Stomach (tissue), 9 donors: ENCODE measurements around the gene NOXRED1. TPM values are rescaled to one million over a fixed set of nuclear protein-coding genes. Genes with fewer than 3 reads are reported as not detected.

Experiments used
- DNase-seq, 2 donors: peaks; one replicate each; pipeline versions ENCODE4 v3.0.0 to v3.0.0-alpha.2; 2013 to 2019
- H3K27ac ChIP-seq, 5 donors: fragments of 200-600 bp in 4 of 5; sonication (generic) in 4 of 5; one replicate each; pipeline ENCODE4 v1.5.1; 2013 to 2019; ENCODE audit warnings: mild to moderate bottlenecking in 1 of 5, moderate library complexity in 1 of 5
- H3K27me3 ChIP-seq, 3 donors: fragments of 200-600 bp; sonication (generic); one replicate each; pipeline ENCODE4 v1.5.1; 2017 to 2019; ENCODE audit warnings: mixed run types in 1 of 3
- H3K36me3 ChIP-seq, 4 donors: fragments of 200-600 bp; sonication (generic); 1 replicate in 3 of 4; 2 replicates in 1 of 4; pipeline ENCODE4 v1.5.1; 2016 to 2019
- H3K4me1 ChIP-seq, 4 donors: fragments of 200-600 bp; sonication (generic); one replicate each; pipeline ENCODE4 v1.5.1; 2016 to 2019
- H3K4me3 ChIP-seq, 4 donors: fragments of 200-600 bp; sonication (generic) in 3 of 4; one replicate each; pipeline ENCODE4 v1.5.1; 2016 to 2019; ENCODE audit warnings: mild to moderate bottlenecking in 1 of 4
- H3K9me3 ChIP-seq, 4 donors: fragments of 200-600 bp; sonication (generic); one replicate each; pipeline ENCODE4 v1.5.1; 2016 to 2019
- CTCF ChIP-seq, 7 experiments: fragments of 450-650 bp in 4 of 7; fragments of 200-600 bp in 3 of 7; sonication (generic) in 3 of 7; IDR thresholded peaks; one replicate each; pipeline ENCODE4 v1.5.1; 2016 to 2019; ENCODE audit warnings: antibody characterized with exemption in 7 of 7, control low read depth in 2 of 7, mild to moderate bottlenecking in 1 of 7
- EP300 ChIP-seq: sonication (generic); formaldehyde crosslinking; IDR thresholded peaks from one replicate; pipeline ENCODE4 v1.6.1; 2017; ENCODE audit warnings: antibody characterized with exemption
- POLR2A ChIP-seq, 4 donors: fragments of 450-650 bp; IDR thresholded peaks; one replicate each; pipeline ENCODE4 v1.6.1; 2016; ENCODE audit warnings: antibody characterized with exemption in 4 of 4, control low read depth in 2 of 4, mild to moderate bottlenecking in 1 of 4, moderate library complexity in 1 of 4
- POLR2AphosphoS5 ChIP-seq, 3 donors: sonication (generic); formaldehyde crosslinking; IDR thresholded peaks; one replicate each; pipeline ENCODE4 v1.6.1; 2016; ENCODE audit warnings: antibody characterized with exemption in 3 of 3
- WGBS, 5 donors: extraction: QIAGEN DNeasy Blood & Tissue Kit in 3 of 5; methylation state at CpG; one replicate each; pipeline versions ENCODE4 v1.1.5 to v1.1.7; 2013 to 2018; 5-methylcytosine and 5-hydroxymethylcytosine counted together
- intact Hi-C: fragments of 100-400 bp; cut with DNase I; formaldehyde crosslinking; loops from one replicate; pipeline ENCODE4 v1.15.1; 2023; ENCODE audit warnings: low total_unique reads
- polyA plus RNA-seq, 3 donors: library from polyadenylated mRNA; stranded (reverse); fragments of 200-250 nt; gene quantifications; one replicate each; pipeline ENCODE4 v1.2.3, GENCODE V29; 2013
- small RNA-seq, 4 donors: library from RNA; depleted of rRNA; stranded (forward); fragments of <200 nt; gene quantifications; one replicate each; pipeline ENCODE3, GENCODE V24; 2016
- total RNA-seq, 5 donors: library from RNA; depleted of rRNA; stranded (reverse); fragments of >200 nt; gene quantifications; one replicate each; pipeline versions ENCODE4 v1.1.0 to v1.2.3, GENCODE V29; 2014 to 2016
- donor health status: healthy with polysubstance abuse.
- donor health status: Bipolar disorder and iron deficiency.
- donor health status: healthy.

NOXRED1 gene
- total and polyA plus RNA-seq, 8 donors = 0.08 to 0.46 (median 0.18) TPM; not detected in 5

DNA sequence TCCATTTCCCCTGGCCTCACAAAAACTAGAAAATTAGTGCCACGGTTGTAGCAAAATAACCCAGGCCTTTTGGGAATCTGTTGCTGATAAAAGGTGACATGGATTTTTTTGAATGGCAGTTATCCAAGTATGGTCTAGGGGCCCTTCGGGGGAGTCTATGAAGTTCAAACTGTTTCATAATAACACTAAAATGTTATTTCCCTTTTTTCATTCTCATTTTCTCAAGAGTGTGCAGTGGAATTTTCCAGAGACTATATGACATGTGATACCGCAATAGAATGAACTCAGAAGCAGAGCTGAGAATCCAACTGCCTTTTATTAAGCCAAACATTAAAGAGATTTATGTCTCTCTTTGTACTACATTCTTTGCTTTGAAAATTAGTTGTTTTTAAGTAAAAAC lies 75.6 kb downstream of the NOXRED1 start:
- TF ChIP-seq CTCF (IDR thresholded peaks at IDR 0.05) (no peak), POLR2AphosphoS5 (IDR thresholded peaks at IDR 0.05) (no peak), POLR2A (IDR thresholded peaks at IDR 0.05) (no peak), EP300 (no peak)
- Histone ChIP-seq H3K27me3 (no peaks in the 10 kb centered on the region), H3K4me3 (no peak overlapping the region), H3K36me3 (peaks cover 0 to 37% (median 35%) of the 10 kb centered on the region in 4 donors), H3K9me3 (no peaks in the 10 kb centered on the region), H3K4me1 (no peaks in the 10 kb centered on the region), H3K27ac (no peak overlapping the region)
- no peak for DNase-seq
- intact Hi-C loops = no loop called here
- 77 to 89% (median 81%) methylated on average over 3 of the region's 3 CpGs for WGBS, 5 donors

GRCh38 chr14:77346495-77346894 lies 76.8 kb downstream of the NOXRED1 start:
- no peaks in the 10 kb centered on the region for H3K9me3 ChIP-seq
- TF ChIP-seq POLR2AphosphoS5 (IDR thresholded peaks at IDR 0.05) (no peak), CTCF (IDR thresholded peaks at IDR 0.05) (no peak), POLR2A (IDR thresholded peaks at IDR 0.05) (no peak), EP300 (no peak)
- peaks cover 5 to 50% (median 47%) of the 10 kb centered on the region in 4 donors for H3K36me3 ChIP-seq
- intact Hi-C loops = no loop called here
- no peaks in the 10 kb centered on the region for H3K4me1 ChIP-seq
- 76 to 93% (median 82%) methylated on average over 2 of the region's 2 CpGs for WGBS, 5 donors
- no peak overlapping the region for H3K4me3 ChIP-seq
- DNase-seq = no peak
- no peak overlapping the region for H3K27ac ChIP-seq
- H3K27me3 ChIP-seq = no peaks in the 10 kb centered on the region

- no peak for DNase-seq
- Histone ChIP-seq H3K27me3 (no peaks in the 10 kb centered on the region), H3K36me3 (peaks cover 9 to 54% (median 50%) of the 10 kb centered on the region in 4 donors), H3K4me3 (no peak overlapping the region), H3K4me1 (no peaks in the 10 kb centered on the region), H3K9me3 (no peaks in the 10 kb centered on the region), H3K27ac (no peak overlapping the region)
- TF ChIP-seq CTCF (IDR thresholded peaks at IDR 0.05) (no peak), POLR2A (IDR thresholded peaks at IDR 0.05) (no peak), POLR2AphosphoS5 (IDR thresholded peaks at IDR 0.05) (no peak), EP300 (no peak)
- intact Hi-C loops = no loop called here
- WGBS, 5 donors = 80 to 83% (median 83%) methylated on average over 3 of the region's 3 CpGs
These were observed 78.8 kb downstream of the NOXRED1 start for GRCh38 chr14:77344377-77344996.

Small RNA genes lying within 50 kb of the gene (small RNA-seq; reads per million reads assigned to genes)
- 0 reads per million in 4 donors for gene RF00404

Other genes starting within 250 kb of the NOXRED1 start
- gene TMEM63C, start 241.7 kb downstream of the NOXRED1 start, total RNA-seq = 1 to 10 TPM in 2 of 5 donors, under 1 TPM in 2, not detected in 1; 0.14 to 8.8 (median 2.7) TPM
- 1 to 10 TPM in 1 of 3 donors, under 1 TPM in 1, not detected in 1; 0.31 to 2.1 TPM for gene TMEM63C, start 241.7 kb downstream of the NOXRED1 start, polyA plus RNA-seq
- gene NGB, start 152.3 kb downstream of the NOXRED1 start, total RNA-seq = 10 to 100 TPM in 1 of 5 donors, 1 to 10 TPM in 2, under 1 TPM in 1, not detected in 1; 0.18 to 47.2 (median 5.6) TPM
- gene NGB, start 152.3 kb downstream of the NOXRED1 start, polyA plus RNA-seq = under 1 TPM in 1 of 3 donors, not detected in 2; 0.53 TPM
- 10 to 100 TPM in 4 of 5 donors, 1 to 10 TPM in 1; 8.3 to 33.8 (median 17.9) TPM for gene POMT2, start 102.6 kb downstream of the NOXRED1 start, total RNA-seq
- gene POMT2, start 102.6 kb downstream of the NOXRED1 start, polyA plus RNA-seq = 10 to 100 TPM in 1 of 3 donors, 1 to 10 TPM in 2; 7.3 to 12.1 (median 8.3) TPM
- 10 to 100 TPM in 3 of 5 donors, 1 to 10 TPM in 2; 5.8 to 30.9 (median 10.7) TPM for gene GSTZ1, start 102.5 kb downstream of the NOXRED1 start, total RNA-seq
- 10 to 100 TPM; 25.2 to 39.2 (median 28.6) TPM for gene GSTZ1, start 102.5 kb downstream of the NOXRED1 start, polyA plus RNA-seq
- gene TMED8, start 46.4 kb downstream of the NOXRED1 start, total RNA-seq = 10 to 100 TPM in 2 of 5 donors, 1 to 10 TPM in 3; 1.7 to 15.8 (median 9.1) TPM
- gene TMED8, start 46.4 kb downstream of the NOXRED1 start, polyA plus RNA-seq = 1 to 10 TPM; 2.7 to 5.3 (median 4.3) TPM
- 1 to 10 TPM in 1 of 5 donors, under 1 TPM in 2, not detected in 2; under 0.01 to 1.4 (median 0.73) TPM for gene SAMD15, start 46.1 kb downstream of the NOXRED1 start, total RNA-seq
- under 1 TPM; 0.10 to 0.87 (median 0.31) TPM for gene SAMD15, start 46.1 kb downstream of the NOXRED1 start, polyA plus RNA-seq
- 10 to 100 TPM in 4 of 5 donors, 1 to 10 TPM in 1; 7.2 to 53.1 (median 20.2) TPM for gene VIPAS39, start 34.1 kb upstream of the NOXRED1 start, total RNA-seq
- 10 to 100 TPM in 1 of 3 donors, 1 to 10 TPM in 2; 6.3 to 11.0 (median 9.3) TPM for gene VIPAS39, start 34.1 kb upstream of the NOXRED1 start, polyA plus RNA-seq
- gene AHSA1, start 34.6 kb upstream of the NOXRED1 start, total RNA-seq = 100 to 1,000 TPM in 1 of 5 donors, 10 to 100 TPM in 4; 47.2 to 109 (median 76.4) TPM
- 10 to 100 TPM; 73.7 to 95.3 (median 78.5) TPM for gene AHSA1, start 34.6 kb upstream of the NOXRED1 start, polyA plus RNA-seq
- gene ISM2, start 75.3 kb upstream of the NOXRED1 start, total RNA-seq = under 1 TPM in 1 of 5 donors, not detected in 4; 0.37 TPM
- gene ISM2, start 75.3 kb upstream of the NOXRED1 start, polyA plus RNA-seq = under 1 TPM in 1 of 3 donors, not detected in 2; 0.23 TPM
- gene SPTLC2, start 193.1 kb upstream of the NOXRED1 start, total RNA-seq = 10 to 100 TPM in 4 of 5 donors, 1 to 10 TPM in 1; 9.3 to 97.5 (median 30.3) TPM
- gene SPTLC2, start 193.1 kb upstream of the NOXRED1 start, polyA plus RNA-seq = 1 to 10 TPM; 3.4 to 7.6 (median 4.9) TPM